GM12878 (cell line): ENCODE measurements around the gene NEMF. TPM values are rescaled to one million over a fixed set of nuclear protein-coding genes. Genes with fewer than 3 reads are reported as not detected.
A peak's percentile ranks its signal among the peaks of the same experiment; 100 is the strongest.

Source experiments
- ATAC-seq: fragments of 200-7000 bp; cut with Tn5 transposase; 3 replicates; pipeline ENCODE4 v1.9.1; 2020; ENCODE audit warnings: mild to moderate bottlenecking, moderate library complexity
- BruUV-seq: library from RNA; stranded (reverse); fragments of 400-500 nt; replicated peaks from 2 replicates; lab custom pipeline; 2021; lab: Mats Ljungman, UMichigan
- CTCF ChIA-PET: fragments of 300-600 bp; sonication (Branson Sonifier 250); formaldehyde crosslinking; extraction: SDS; loops from one replicate; lab custom pipeline; 2021; ENCODE audit warnings: inconsistent platforms; lab: Yijun Ruan, JAX
- POLR2A ChIA-PET: fragments of 350-600 bp; formaldehyde crosslinking; extraction: SDS; loops from one replicate; lab custom pipeline; 2021; ENCODE audit warnings: inconsistent platforms; lab: Charles Lee
- RAD21 ChIA-PET: fragments of 300-600 bp; sonication (Branson Sonifier 250); formaldehyde crosslinking; loops from one replicate; lab custom pipeline; 2023; ENCODE audit warnings: antibody characterized with exemption; ENCODE audit not compliant: unreplicated experiment; lab: Charles Lee
- SMC1A ChIA-PET: fragments of 300-600 bp; sonication (Branson Sonifier 250); formaldehyde crosslinking; loops from one replicate; lab custom pipeline; 2023; ENCODE audit not compliant: unreplicated experiment, uncharacterized antibody; lab: Charles Lee
- DNase-seq: peaks from one replicate; pipeline ENCODE4 v3.0.0-alpha.2; 2011; ENCODE audit warnings: low read depth, low spot score
- FAIRE-seq: peaks from 3 replicates; lab custom pipeline; 2011; peaks lifted over from hg19 to GRCh38; lab: Jason Lieb, UNC
- H2AFZ ChIP-seq: 2 replicates; pipeline ENCODE4 v1.6.0; 2011; ENCODE audit warnings: low read depth, low read length, control low read depth; ENCODE audit not compliant: control insufficient read depth
- H3K27ac ChIP-seq: 2 replicates; pipeline ENCODE4 v1.5.1; 2011; ENCODE audit warnings: control low read depth; ENCODE audit not compliant: control insufficient read depth, insufficient read depth
- H3K27me3 ChIP-seq, 2 experiments: replicated peaks in 1 of 2; 2 replicates each; pipeline versions ENCODE4 v1.6.0 to v1.6.1; 2011; ENCODE audit warnings: low read length in 1 of 2; ENCODE audit not compliant: control insufficient read depth in 2 of 2, insufficient read depth in 2 of 2
- H3K36me3 ChIP-seq, 2 experiments: 2 replicates each; pipeline ENCODE4 v1.5.1; 2011; ENCODE audit warnings: low read length in 1 of 2; ENCODE audit not compliant: control insufficient read depth in 2 of 2, insufficient read depth in 2 of 2
- H3K4me1 ChIP-seq: 2 replicates; pipeline ENCODE4 v1.6.1; 2011; ENCODE audit warnings: mild to moderate bottlenecking, low read length, moderate library complexity, mixed read lengths; ENCODE audit not compliant: control insufficient read depth, insufficient read depth
- H3K4me2 ChIP-seq: 2 replicates; pipeline ENCODE4 v1.6.0; 2011; ENCODE audit warnings: control low read depth; ENCODE audit not compliant: control insufficient read depth, insufficient read depth
- H3K4me3 ChIP-seq: fragments of 200-600 bp; sonication (generic); 2 replicates; pipeline ENCODE4 v1.5.1; 2016
- H3K79me2 ChIP-seq: 2 replicates; pipeline ENCODE4 v1.6.0; 2011; ENCODE audit warnings: low read length; ENCODE audit not compliant: control insufficient read depth, insufficient read depth
- H3K9ac ChIP-seq: 2 replicates; pipeline ENCODE4 v1.8.0; 2011; ENCODE audit warnings: low read length, control low read depth, mixed read lengths; ENCODE audit not compliant: control insufficient read depth, insufficient read depth
- H3K9me3 ChIP-seq: replicated peaks from 3 replicates; pipeline ENCODE4 v1.5.1; 2011; ENCODE audit warnings: mild to moderate bottlenecking, low read length; ENCODE audit not compliant: control insufficient read depth, insufficient read depth
- H4K20me1 ChIP-seq: 2 replicates; pipeline ENCODE4 v1.6.0; 2011; ENCODE audit not compliant: control insufficient read depth, insufficient read depth
- ATF2 ChIP-seq: IDR thresholded peaks from 2 replicates; pipeline ENCODE4 v1.6.1; 2012; ENCODE audit warnings: low read length, inconsistent platforms
- BRCA1 ChIP-seq: IDR thresholded peaks from 2 replicates; pipeline ENCODE4 v1.6.1; 2011; ENCODE audit warnings: low read depth, low read length, improper control_type of control experiment
- FOXM1 ChIP-seq: IDR thresholded peaks from 2 replicates; pipeline ENCODE4 v1.6.1; 2012; ENCODE audit warnings: low read depth, mild to moderate bottlenecking, inconsistent platforms, low read length, moderate library complexity
- HDAC2 ChIP-seq: fragments of 200-600 bp; sonication (generic); IDR thresholded peaks from 2 replicates; pipeline ENCODE4 v1.6.1; 2017
- HDAC6 ChIP-seq: fragments of 200-600 bp; sonication (generic); IDR thresholded peaks from one replicate; pipeline ENCODE4 v1.8.0; 2017; ENCODE audit warnings: antibody characterized with exemption; ENCODE audit not compliant: unreplicated experiment
- IRF3 ChIP-seq: fragments of 450-650 bp; IDR thresholded peaks from 2 replicates; pipeline ENCODE4 v1.6.1; 2014; ENCODE audit warnings: mild to moderate bottlenecking
- MAX ChIP-seq: IDR thresholded peaks from 2 replicates; pipeline ENCODE4 v1.6.1; 2012; ENCODE audit warnings: low read depth, low read length, improper control_type of control experiment
- MTA3 ChIP-seq: IDR thresholded peaks from 2 replicates; pipeline ENCODE4 v1.6.1; 2012; ENCODE audit warnings: low read length, inconsistent platforms, borderline replicate concordance
- NBN ChIP-seq: fragments of 450-650 bp; IDR thresholded peaks from 2 replicates; pipeline ENCODE4 v1.6.1; 2016
- NFXL1 ChIP-seq: fragments of 450-650 bp; IDR thresholded peaks from 2 replicates; pipeline ENCODE4 v1.6.1; 2017; ENCODE audit warnings: antibody characterized with exemption, mild to moderate bottlenecking, borderline replicate concordance
- POLR2A ChIP-seq: IDR thresholded peaks from 2 replicates; pipeline ENCODE4 v1.6.1; 2011; ENCODE audit warnings: low read depth, mild to moderate bottlenecking, low read length
- POU2F2 ChIP-seq: IDR thresholded peaks from 3 replicates; pipeline ENCODE4 v1.6.1; 2011; ENCODE audit warnings: low read depth, mild to moderate bottlenecking, low read length, borderline replicate concordance
- ZNF622 ChIP-seq: fragments of 450-650 bp; IDR thresholded peaks from 2 replicates; pipeline ENCODE4 v1.6.1; 2017; ENCODE audit warnings: mild to moderate bottlenecking, inconsistent platforms
- whole genome bisulfite sequencing: methylation state at CpG from one replicate; pipeline ENCODE4 v1.1.6; 2016; ENCODE audit warnings: low lambda C conversion rate; ENCODE audit not compliant: insufficient replicate concordance, insufficient coverage; ENCODE audit errors: missing lambda C conversion rate; 5-methylcytosine and 5-hydroxymethylcytosine counted together
- in situ Hi-C: fragments of 300-500 bp; cut with MboI; formaldehyde crosslinking; loops from 9 replicates; pipeline ENCODE4 v1.14.3; 2018; ENCODE audit warnings: mixed read lengths
- intact Hi-C: fragments of 100-400 bp; cut with micrococcal nuclease; formaldehyde crosslinking; loops from one replicate; pipeline ENCODE4 v1.14.2; 2022; ENCODE audit not compliant: unreplicated experiment
- polyA plus RNA-seq, 11 experiments: library from polyadenylated mRNA; depleted of rRNA in 4 of 11; unstranded in 6 of 11; stranded (reverse) in 5 of 11; fragments of >200 nt; fragmentation: Nextera tagmentation in 4 of 11; fragmentation: Illumina TruSeq in 1 of 11; extraction: Ambion mirVana in 4 of 11; extraction: Trizol in 1 of 11; gene quantifications; 1 replicate in 1 of 11; 2 replicates in 10 of 11; pipeline versions ENCODE4 v1.2.1 to v1.2.3, GENCODE V29; 2011 to 2016; ENCODE audit warnings: inconsistent platforms in 2 of 11, missing spikeins in 2 of 11, low read depth in 1 of 11
- total RNA-seq, 4 experiments: library from RNA; depleted of rRNA in 3 of 4; stranded (reverse); fragments of >200 nt in 3 of 4; fragmentation: Illumina TruSeq in 1 of 4; extraction: Trizol in 1 of 4; gene quantifications; 2 replicates each; pipeline versions ENCODE4 v1.2.1 to v1.2.3, GENCODE V29; 2013 to 2021

NEMF gene
- total and polyA plus RNA-seq, 10 of the 15 experiments (the other 5 are each of a cell fraction or from before 2014, with no cell fraction given): 31.5 to 80.1 (median 61.1) TPM

GRCh38 chr14:49881350-49882001 lies 28.9 kb upstream of the NEMF start:
- no TSS peak for BruUV-seq
- no peak for FAIRE-seq
- intact Hi-C loops: no loop called here
- Histone ChIP-seq H3K4me3 (no peak overlapping the region), H3K27me3 (no peaks in the 10 kb centered on the region), H2AFZ (no peak overlapping the region), H3K4me1 (no peaks in the 10 kb centered on the region), H3K9ac (no peak overlapping the region), H3K4me2 (no peak overlapping the region), H3K79me2 (no peaks in the 10 kb centered on the region), H3K36me3 (no peaks in the 10 kb centered on the region), H4K20me1 (no peaks in the 10 kb centered on the region), H3K9me3 (no peaks in the 10 kb centered on the region), H3K27ac (no peak overlapping the region)
- DNase-seq: no peak
- ChIA-PET RAD21 (interaction anchor here (0.6 to 1.2 kb wide), 4 partner anchors 11 to 201 kb away, joined by 3 to 5 read pairs (median 4); no protein-coding TSS in a partner anchor), SMC1A (interaction anchor here (0.6 to 2.1 kb wide), 7 partner anchors 11 to 180 kb away, joined by 3 to 9 read pairs (median 4); partner anchors contain the start of gene ARF6), CTCF (interaction anchor here (0.7 to 1.5 kb wide), 7 partner anchors 11 to 223 kb away, joined by 3 to 5 read pairs (median 3); no protein-coding TSS in a partner anchor), POLR2A (interaction anchor here (0.6 to 0.7 kb wide), 3 partner anchors 10 to 224 kb away, joined by 3 to 9 read pairs (median 7); no protein-coding TSS in a partner anchor)
- no peak for ATAC-seq
- TF ChIP-seq MTA3: no peak
- WGBS: 98% methylated on average over 4 of the region's 4 CpGs
- in situ Hi-C loops: no loop called here

GRCh38 chr14:49880267-49881064 lies 27.9 kb upstream of the NEMF start:
- H2AFZ ChIP-seq: peak overlapping the region; percentile 19; the same call in 1 of the 2 replicates
- ChIA-PET POLR2A (interaction anchor here (1.0 to 1.5 kb wide), 5 partner anchors 97 to 164 kb away, joined by 3 to 8 read pairs (median 4); no protein-coding TSS in a partner anchor), RAD21 (interaction anchor here (0.7 to 2.2 kb wide), 12 partner anchors 10 to 224 kb away, joined by 3 to 12 read pairs (median 4); no protein-coding TSS in a partner anchor), SMC1A (interaction anchor here (0.6 to 2.3 kb wide), 17 partner anchors 12 to 232 kb away, joined by 3 to 19 read pairs (median 5); no protein-coding TSS in a partner anchor), CTCF (interaction anchor here (0.7 to 3.2 kb wide), 28 partner anchors 9 to 227 kb away, joined by 3 to 30 read pairs (median 5); partner anchors contain the start of gene ARF6)
- H3K27me3 ChIP-seq: no peaks in the 10 kb centered on the region
- no peaks in the 10 kb centered on the region for H3K4me1 ChIP-seq
- H3K9ac ChIP-seq: no peak overlapping the region
- H3K79me2 ChIP-seq: no peaks in the 10 kb centered on the region
- H4K20me1 ChIP-seq: no peaks in the 10 kb centered on the region
- no peak for DNase-seq
- BruUV-seq: no TSS peak
- no peaks in the 10 kb centered on the region; the same call in 2 of the 3 replicates for H3K9me3 ChIP-seq
- peak; percentile 31 for ATAC-seq
- in situ Hi-C loops: no loop called here
- H3K4me2 ChIP-seq: no peak overlapping the region
- H3K27ac ChIP-seq: no peak overlapping the region
- no peaks in the 10 kb centered on the region for H3K36me3 ChIP-seq
- 51% methylated on average over 9 of the region's 9 CpGs for WGBS
- no peak overlapping the region for H3K4me3 ChIP-seq
- intact Hi-C loops: no loop called here
- no peak for FAIRE-seq
- TF ChIP-seq HDAC6 (no peak), HDAC2 (no peak), BRCA1 (no peak), NBN (no peak), ATF2 (no peak), POLR2A (no peak), POU2F2 (no peak), NFXL1 (no peak), MAX (no peak), ZNF622 (no peak), FOXM1 (no peak), IRF3 (no peak)
